SKM-1 treated with dmso at 0.1 percent for 144 hours (cell line): ENCODE data around the gene SH3RF3.

ENCODE experiments used
- DNase-seq: peaks from one replicate; lab custom pipeline; 2025; ENCODE audit not compliant: unreplicated experiment; lab: John Stamatoyannopoulos, UW

The SH3RF3 gene

GRCh38 chr2:109422758-109423500 is 293.9 kb downstream of the SH3RF3 start:
- no peak for DNase-seq

DNA sequence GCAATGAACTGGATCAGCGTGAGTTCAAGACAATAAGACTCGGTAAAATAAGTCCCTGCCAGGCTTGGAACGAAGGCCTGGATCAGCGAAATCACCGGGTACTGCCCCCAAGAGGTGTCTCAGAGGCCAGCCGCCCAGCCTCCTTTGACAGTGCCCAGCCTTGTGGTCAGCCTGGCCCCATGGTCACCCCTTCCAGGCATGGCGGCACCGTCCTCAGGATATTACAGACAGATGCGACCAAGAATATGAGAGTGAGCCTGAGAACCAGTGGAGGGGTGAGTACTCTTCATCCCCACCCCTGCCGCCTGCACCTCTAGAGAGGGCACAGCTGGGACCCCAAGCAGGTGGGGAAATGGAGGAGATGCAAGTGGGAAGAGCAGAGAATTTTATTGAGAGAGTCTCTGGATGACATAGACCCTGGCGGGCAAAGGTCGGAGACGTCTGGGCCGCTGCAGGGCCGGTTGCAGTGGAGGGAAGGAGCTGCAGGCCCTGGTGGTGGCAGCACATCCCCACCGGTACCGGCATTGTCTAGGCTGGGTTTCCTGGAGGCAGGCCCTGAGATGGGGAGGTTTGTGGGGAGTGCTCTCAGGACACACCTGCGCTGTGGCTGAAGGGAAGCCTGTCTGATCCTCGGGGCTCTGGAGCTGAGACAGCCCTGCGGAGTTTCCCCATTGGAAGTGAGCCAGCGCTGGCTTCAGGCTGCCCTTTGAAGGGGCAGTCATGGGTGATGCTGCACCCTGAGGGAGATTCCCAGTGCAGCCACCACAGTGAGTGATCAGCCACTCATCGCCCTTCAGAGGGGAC is 294.8 kb downstream of the SH3RF3 start:
- DNase-seq = no peak

- no peak for DNase-seq
Measured at GRCh38 chr2:109425411-109425810, 296.4 kb downstream of the SH3RF3 start.

DNA sequence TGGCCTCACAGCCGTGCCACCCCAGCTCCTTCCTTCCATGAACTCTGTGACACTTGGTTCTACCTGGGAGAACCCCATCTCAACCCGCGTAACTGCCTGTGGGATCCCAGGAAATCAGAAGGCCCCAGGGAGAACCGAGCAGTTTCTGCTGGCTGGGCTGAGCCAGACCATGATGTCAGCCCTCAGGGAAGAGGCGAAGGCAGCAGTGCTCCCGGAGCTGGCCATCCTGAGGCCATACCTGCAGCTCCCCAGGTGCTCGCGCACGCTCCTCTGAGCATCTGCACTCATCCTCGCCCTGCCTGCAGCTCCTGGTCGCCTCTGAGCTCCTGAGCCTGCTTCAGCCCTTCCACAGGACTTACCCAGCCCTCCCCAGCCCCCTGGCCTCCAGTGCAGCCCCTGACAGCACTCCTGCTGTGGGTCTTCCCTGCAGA is 298.7 kb downstream of the SH3RF3 start:
- no peak for DNase-seq

GRCh38 chr2:109428281-109428680 is 299.3 kb downstream of the SH3RF3 start:
- DNase-seq = no peak

- no peak for DNase-seq
Measured at GRCh38 chr2:109428841-109429566, 300.0 kb downstream of the SH3RF3 start.

- DNase-seq = no peak
Measured at GRCh38 chr2:109429567-109430328, 300.7 kb downstream of the SH3RF3 start.

- no peak for DNase-seq
Measured at GRCh38 chr2:109430329-109430636, 301.3 kb downstream of the SH3RF3 start.

- no peak for DNase-seq
Measured at GRCh38 chr2:109432421-109432820, 303.4 kb downstream of the SH3RF3 start.

- DNase-seq = no peak
Measured at GRCh38 chr2:109433486-109433885, 304.5 kb downstream of the SH3RF3 start.

GRCh38 chr2:109433926-109434325 is 304.9 kb downstream of the SH3RF3 start:
- DNase-seq = no peak

DNA sequence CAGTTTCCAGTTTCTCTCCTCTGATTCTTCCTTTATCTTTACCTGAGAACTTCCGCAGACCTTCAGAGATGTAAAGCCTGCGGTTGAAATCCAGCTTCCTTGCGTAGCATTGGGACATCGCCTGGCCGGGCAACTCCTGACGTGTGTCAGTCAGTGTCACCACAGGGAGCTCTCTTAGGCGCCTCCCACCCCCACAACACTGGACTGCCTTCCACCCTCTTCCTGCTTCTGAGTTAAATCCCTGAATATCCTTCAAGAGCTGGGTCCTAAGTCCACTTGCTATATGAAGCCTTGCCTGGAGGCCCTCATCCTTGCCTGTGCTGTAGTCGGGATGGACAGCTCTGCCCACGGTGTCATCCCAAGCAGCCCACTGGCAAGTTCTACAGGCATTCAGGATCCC is 305.3 kb downstream of the SH3RF3 start:
- no peak for DNase-seq

- no peak for DNase-seq
Measured at GRCh38 chr2:109435066-109435690, 306.2 kb downstream of the SH3RF3 start.

- no peak for DNase-seq
Measured at GRCh38 chr2:109435901-109436598, 307.0 kb downstream of the SH3RF3 start.

GRCh38 chr2:109436610-109437225 is 307.7 kb downstream of the SH3RF3 start:
- DNase-seq = no peak

GRCh38 chr2:109437325-109438090 is 308.5 kb downstream of the SH3RF3 start:
- no peak for DNase-seq

DNA sequence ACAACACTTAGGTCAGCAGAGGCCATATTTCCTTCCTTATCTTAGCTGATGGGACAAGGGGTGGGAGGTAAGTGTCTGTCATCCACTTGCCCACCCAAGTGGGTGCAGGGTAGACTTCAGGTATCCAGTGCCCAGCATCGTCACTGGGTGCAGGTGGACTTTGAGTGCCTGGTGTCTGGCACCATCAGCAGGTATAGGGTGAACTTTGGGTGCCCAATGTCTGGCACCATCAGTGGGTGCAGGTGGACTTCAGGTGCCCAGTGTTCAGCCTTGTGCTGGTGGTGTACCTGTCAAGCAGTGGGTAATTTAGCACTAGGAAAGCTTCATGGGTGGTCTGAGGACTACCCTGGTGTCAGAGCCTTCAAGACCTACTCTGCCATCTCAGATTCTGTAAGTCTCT is 309.1 kb downstream of the SH3RF3 start:
- no peak for DNase-seq

- no peak for DNase-seq
Measured at GRCh38 chr2:109438773-109439389, 309.9 kb downstream of the SH3RF3 start.
